Natural killer cell (primary cell): Measurements from ENCODE around the gene COL24A1. TPM values are rescaled to one million over a fixed set of nuclear protein-coding genes. Genes with fewer than 3 reads are reported as not detected.

Experiments used
- ATAC-seq, 3 donors: fragments of 150-1000 bp in 2 of 3; fragments of 200-7000 bp in 1 of 3; cut with Tn5 transposase; 1 replicate in 1 of 3; 2 replicates in 2 of 3; pipeline ENCODE4 v1.10.0; 2021; ENCODE audit warnings: mild to moderate bottlenecking in 2 of 3, moderate library complexity in 2 of 3
- DNase-seq, 2 donors: peaks; one replicate each; pipeline versions ENCODE4 v3.0.0 to v3.0.0-alpha.2; 2013 to 2021; ENCODE audit warnings: mixed read lengths in 1 of 2
- H3K27ac ChIP-seq: one replicate; pipeline ENCODE4 v1.5.1; 2013; ENCODE audit warnings: mild to moderate bottlenecking, low read length
- H3K27me3 ChIP-seq: one replicate; pipeline ENCODE4 v1.6.1; 2013; ENCODE audit warnings: low read length; ENCODE audit not compliant: control insufficient read depth, insufficient read depth
- H3K36me3 ChIP-seq: one replicate; pipeline ENCODE4 v1.6.1; 2013; ENCODE audit warnings: low read length; ENCODE audit not compliant: control insufficient read depth, insufficient read depth
- H3K4me1 ChIP-seq: one replicate; pipeline ENCODE4 v1.6.1; 2013; ENCODE audit warnings: low read length; ENCODE audit not compliant: control insufficient read depth, insufficient read depth
- H3K4me3 ChIP-seq: one replicate; pipeline ENCODE4 v1.5.1; 2013; ENCODE audit warnings: low read length
- H3K9me3 ChIP-seq: one replicate; pipeline ENCODE4 v1.6.1; 2013; ENCODE audit warnings: low read length; ENCODE audit not compliant: control insufficient read depth, insufficient read depth
- H3K27ac Mint-ChIP-seq, 2 donors: one replicate each; pipeline ENCODE4 v1.8.0; 2022; ENCODE audit warnings: mild to moderate bottlenecking in 2 of 2, mixed read lengths in 2 of 2, moderate library complexity in 1 of 2
- H3K27me3 Mint-ChIP-seq, 2 donors: one replicate each; pipeline ENCODE4 v1.8.0; 2022; ENCODE audit warnings: low read depth in 2 of 2, mixed read lengths in 2 of 2
- H3K36me3 Mint-ChIP-seq: one replicate; pipeline ENCODE4 v1.8.0; 2022; ENCODE audit warnings: mixed read lengths
- H3K4me1 Mint-ChIP-seq, 2 donors: one replicate each; pipeline ENCODE4 v1.8.0; 2022; ENCODE audit warnings: mixed read lengths in 2 of 2
- H3K4me3 Mint-ChIP-seq: one replicate; pipeline ENCODE4 v1.8.0; 2022; ENCODE audit warnings: mild to moderate bottlenecking, moderate library complexity, mixed read lengths
- H3K9me3 Mint-ChIP-seq, 2 donors: one replicate each; pipeline ENCODE4 v1.8.0; 2022; ENCODE audit warnings: mixed read lengths in 2 of 2
- CTCF ChIP-seq: fragments of 200-600 bp; IDR thresholded peaks from one replicate; pipeline ENCODE4 v1.8.0; 2022; ENCODE audit warnings: antibody characterized with exemption
- WGBS: methylation state at CpG from one replicate; pipeline ENCODE4 v1.1.7; 2013; ENCODE audit warnings: missing lambda C conversion rate; ENCODE audit not compliant: insufficient coverage; 5-methylcytosine and 5-hydroxymethylcytosine counted together
- intact Hi-C: fragments of 100-400 bp; cut with micrococcal nuclease; formaldehyde crosslinking; loops from one replicate; pipeline ENCODE4 v1.14.2; 2022
- total RNA-seq, 4 donors: library from RNA; stranded (reverse); fragments of 120-200 nt in 1 of 4; gene quantifications; one replicate each; pipeline versions ENCODE4 v1.2.3 to v1.2.4, GENCODE V29; 2013 to 2022

The COL24A1 gene
- total RNA-seq, 3 donors from 2014 or later (not counting 1 experiment from before 2014, with no cell fraction given) = 0.20 to 0.54 (median 0.54) TPM

- ATAC-seq (no peak), DNase-seq (no peak)
- H3K4me3 Mint-ChIP-seq = no peak overlapping the region
- H3K27ac Mint-ChIP-seq = no peak overlapping the region
- H3K4me3 ChIP-seq = no peak overlapping the region
- H3K27me3 ChIP-seq = no peaks in the 10 kb centered on the region
- peaks cover 5 to 6% of the 10 kb centered on the region in 2 donors for H3K9me3 Mint-ChIP-seq
- H3K9me3 ChIP-seq = no peaks in the 10 kb centered on the region
- no peaks in the 10 kb centered on the region for H3K36me3 ChIP-seq
- no peaks in the 10 kb centered on the region for H3K27me3 Mint-ChIP-seq
- 96% methylated on average over 41 of the region's 41 CpGs for WGBS
- H3K36me3 Mint-ChIP-seq = no peaks in the 10 kb centered on the region
- no peaks in the 10 kb centered on the region for H3K4me1 ChIP-seq
- H3K27ac ChIP-seq = no peak overlapping the region
- no peaks in the 10 kb centered on the region for H3K4me1 Mint-ChIP-seq
- intact Hi-C loops = no loop called here
- no peak for TF ChIP-seq CTCF
These were observed 46.0 kb downstream of the COL24A1 start for GRCh38 chr1:86110451-86111129.

GRCh38 chr1:86105533-86105866, 51.1 kb downstream of the COL24A1 start:
- Mint-ChIP-seq H3K4me1 (no peaks in the 10 kb centered on the region), H3K27ac (no peak overlapping the region), H3K9me3 (peaks cover 2 to 8% of the 10 kb centered on the region in 2 donors), H3K4me3 (no peak overlapping the region), H3K36me3 (no peaks in the 10 kb centered on the region), H3K27me3 (no peaks in the 10 kb centered on the region)
- intact Hi-C loops = no loop called here
- DNase-seq = no peak
- TF ChIP-seq CTCF = no peak
- Histone ChIP-seq H3K9me3 (no peaks in the 10 kb centered on the region), H3K4me3 (no peak overlapping the region), H3K36me3 (no peaks in the 10 kb centered on the region), H3K27ac (no peak overlapping the region), H3K4me1 (no peaks in the 10 kb centered on the region), H3K27me3 (no peaks in the 10 kb centered on the region)
- WGBS = 82% methylated on average over 2 of the region's 2 CpGs
- ATAC-seq = no peak

- H3K27ac Mint-ChIP-seq = no peak overlapping the region
- no peaks in the 10 kb centered on the region for H3K27me3 Mint-ChIP-seq
These were observed 51.7 kb downstream of the COL24A1 start for GRCh38 chr1:86104606-86105532.

More at GRCh38 chr1:86104606-86105532, 51.7 kb downstream of the COL24A1 start:
- Histone ChIP-seq H3K9me3 (no peaks in the 10 kb centered on the region), H3K36me3 (no peaks in the 10 kb centered on the region), H3K27ac (no peak overlapping the region), H3K4me1 (no peaks in the 10 kb centered on the region), H3K4me3 (no peak overlapping the region), H3K27me3 (no peaks in the 10 kb centered on the region)
- Mint-ChIP-seq H3K4me1 (no peaks in the 10 kb centered on the region), H3K4me3 (no peak overlapping the region), H3K36me3 (no peaks in the 10 kb centered on the region), H3K9me3 (peaks cover 2 to 8% of the 10 kb centered on the region in 2 donors)
- no peak for TF ChIP-seq CTCF
- ATAC-seq = no peak
- intact Hi-C loops = no loop called here
- WGBS = 96% methylated on average over 12 of the region's 12 CpGs
- no peak for DNase-seq
